Mesenchymal stem cell (in vitro differentiated cells and primary cell): ENCODE results near the gene MEGF11.

Experiments
- DNase-seq: peaks from one replicate; pipeline ENCODE4 v3.0.0-alpha.2; 2013
- H2AFZ ChIP-seq: one replicate; pipeline ENCODE4 v1.6.1; 2013; ENCODE audit warnings: low read depth, mild to moderate bottlenecking, control low read depth, inconsistent platforms, low read length, moderate library complexity
- H2AK5ac ChIP-seq: 2 replicates; pipeline ENCODE4 v1.6.1; 2013; ENCODE audit warnings: low read length, moderate library complexity, mild to moderate bottlenecking, inconsistent platforms; ENCODE audit not compliant: severe bottlenecking
- H2BK120ac ChIP-seq: one replicate; pipeline ENCODE4 v1.6.1; 2013; ENCODE audit warnings: low read depth, mild to moderate bottlenecking, inconsistent platforms, low read length, moderate library complexity
- H2BK12ac ChIP-seq, 2 experiments: one replicate each; pipeline ENCODE4 v1.6.1; 2013; ENCODE audit warnings: inconsistent platforms in 2 of 2, low read length in 2 of 2, mild to moderate bottlenecking in 2 of 2, moderate library complexity in 2 of 2, control low read depth in 1 of 2
- H2BK15ac ChIP-seq: one replicate; pipeline ENCODE4 v1.6.1; 2013; ENCODE audit warnings: mild to moderate bottlenecking, low read depth, inconsistent platforms; ENCODE audit not compliant: poor library complexity, severe bottlenecking
- H2BK5ac ChIP-seq: 2 replicates; pipeline ENCODE4 v1.6.1; 2013; ENCODE audit warnings: low read depth, mild to moderate bottlenecking, low read length, control low read depth, inconsistent platforms; ENCODE audit not compliant: poor library complexity, severe bottlenecking
- H3K14ac ChIP-seq, 2 experiments: one replicate each; pipeline ENCODE4 v1.6.1; 2013; ENCODE audit warnings: inconsistent platforms in 2 of 2, low read length in 2 of 2, control low read depth in 1 of 2, mild to moderate bottlenecking in 1 of 2, moderate library complexity in 1 of 2
- H3K18ac ChIP-seq, 2 experiments: one replicate each; pipeline ENCODE4 v1.6.1; 2013; ENCODE audit warnings: inconsistent platforms in 2 of 2, low read length in 2 of 2, control low read depth in 1 of 2, low read depth in 1 of 2, mild to moderate bottlenecking in 1 of 2
- H3K23ac ChIP-seq, 2 experiments: one replicate each; pipeline ENCODE4 v1.6.1; 2013; ENCODE audit warnings: inconsistent platforms in 2 of 2, low read length in 2 of 2, mild to moderate bottlenecking in 2 of 2, moderate library complexity in 2 of 2, control low read depth in 1 of 2
- H3K27ac ChIP-seq: 2 replicates; pipeline ENCODE4 v1.5.1; 2013; ENCODE audit warnings: mild to moderate bottlenecking, moderate library complexity, low read length, control low read depth, inconsistent platforms; ENCODE audit not compliant: poor library complexity, severe bottlenecking
- H3K27me3 ChIP-seq, 2 experiments: 2 replicates each; pipeline versions ENCODE4 v1.6.1 to v1.7.0; 2013; ENCODE audit warnings: low read length in 2 of 2, mild to moderate bottlenecking in 2 of 2, moderate library complexity in 2 of 2, control low read depth in 1 of 2, inconsistent platforms in 1 of 2; ENCODE audit not compliant: control insufficient read depth in 1 of 2, insufficient read depth in 1 of 2
- H3K36me3 ChIP-seq, 2 experiments: 2 replicates each; pipeline versions ENCODE4 v1.6.1 to v1.7.0; 2013; ENCODE audit warnings: low read length in 2 of 2, control low read depth in 1 of 2, inconsistent platforms in 1 of 2, low read depth in 1 of 2, mild to moderate bottlenecking in 1 of 2; ENCODE audit not compliant: insufficient read depth in 2 of 2, control insufficient read depth in 1 of 2
- H3K4ac ChIP-seq, 2 experiments: one replicate each; pipeline ENCODE4 v1.6.1; 2013; ENCODE audit warnings: inconsistent platforms in 2 of 2, low read length in 2 of 2, mild to moderate bottlenecking in 2 of 2, moderate library complexity in 2 of 2, control low read depth in 1 of 2, low read depth in 1 of 2
- H3K4me1 ChIP-seq: 2 replicates; pipeline ENCODE4 v1.6.1; 2013; ENCODE audit warnings: low read depth, low read length, control low read depth; ENCODE audit not compliant: control insufficient read depth, insufficient read depth
- H3K4me2 ChIP-seq: 2 replicates; pipeline ENCODE4 v1.6.1; 2013; ENCODE audit warnings: low read length, mild to moderate bottlenecking, inconsistent platforms; ENCODE audit not compliant: poor library complexity, severe bottlenecking
- H3K4me3 ChIP-seq, 2 experiments: 2 replicates each; pipeline versions ENCODE4 v1.5.1 to v1.7.0; 2013; ENCODE audit warnings: low read length in 2 of 2, mild to moderate bottlenecking in 2 of 2, control low read depth in 1 of 2, low read depth in 1 of 2; ENCODE audit not compliant: insufficient read depth in 1 of 2
- H3K79me1 ChIP-seq: replicated peaks from 2 replicates; pipeline ENCODE4 v1.6.1; 2013; ENCODE audit warnings: mild to moderate bottlenecking, control low read depth, low read length, inconsistent platforms; ENCODE audit not compliant: poor library complexity, severe bottlenecking
- H3K9ac ChIP-seq: 2 replicates; pipeline ENCODE4 v1.7.0; 2013; ENCODE audit warnings: mild to moderate bottlenecking, low read length, moderate library complexity
- H3K9me3 ChIP-seq: 2 replicates; pipeline ENCODE4 v1.7.0; 2013; ENCODE audit warnings: mild to moderate bottlenecking, low read length; ENCODE audit not compliant: control insufficient read depth
- H4K8ac ChIP-seq: one replicate; pipeline ENCODE4 v1.6.1; 2013; ENCODE audit warnings: inconsistent platforms, mild to moderate bottlenecking, low read length, moderate library complexity
- H4K91ac ChIP-seq: one replicate; pipeline ENCODE4 v1.6.1; 2013; ENCODE audit warnings: mild to moderate bottlenecking, low read length, inconsistent platforms
- WGBS: methylation state at CpG from one replicate; pipeline ENCODE4 v1.1.7; 2013; ENCODE audit warnings: mixed read lengths; 5-methylcytosine and 5-hydroxymethylcytosine counted together

MEGF11 gene

GRCh38 chr15:65925338-65925737 is 328.2 kb downstream of the MEGF11 start:
- WGBS = 75% methylated on average over 1 of the region's 1 CpG
- no peaks in the 10 kb centered on the region for H3K9me3 ChIP-seq
- peaks cover 0 to 4% of the 10 kb centered on the region in 2 experiments for H3K36me3 ChIP-seq
- H3K4me1 ChIP-seq = no peaks in the 10 kb centered on the region
- H3K23ac ChIP-seq = no peak overlapping the region
- H3K27ac ChIP-seq = no peak overlapping the region
- H4K8ac ChIP-seq = no peak overlapping the region
- no peak overlapping the region for H3K4ac ChIP-seq
- no peak overlapping the region for H4K91ac ChIP-seq
- H2BK5ac ChIP-seq = no peak overlapping the region
- H2AK5ac ChIP-seq = no peak overlapping the region
- no peak overlapping the region for H2AFZ ChIP-seq
- no peak overlapping the region for H3K4me3 ChIP-seq
- no peak overlapping the region for H3K14ac ChIP-seq
- H2BK12ac ChIP-seq = no peak overlapping the region
- H3K18ac ChIP-seq = no peak overlapping the region
- H3K27me3 ChIP-seq = peaks cover 0 to 4% of the 10 kb centered on the region in 2 experiments
- no peak for DNase-seq
- no peak overlapping the region for H3K9ac ChIP-seq
- no peaks in the 10 kb centered on the region for H3K79me1 ChIP-seq
- no peak overlapping the region for H2BK15ac ChIP-seq
- no peak overlapping the region for H3K4me2 ChIP-seq
- H2BK120ac ChIP-seq = no peak overlapping the region

DNA sequence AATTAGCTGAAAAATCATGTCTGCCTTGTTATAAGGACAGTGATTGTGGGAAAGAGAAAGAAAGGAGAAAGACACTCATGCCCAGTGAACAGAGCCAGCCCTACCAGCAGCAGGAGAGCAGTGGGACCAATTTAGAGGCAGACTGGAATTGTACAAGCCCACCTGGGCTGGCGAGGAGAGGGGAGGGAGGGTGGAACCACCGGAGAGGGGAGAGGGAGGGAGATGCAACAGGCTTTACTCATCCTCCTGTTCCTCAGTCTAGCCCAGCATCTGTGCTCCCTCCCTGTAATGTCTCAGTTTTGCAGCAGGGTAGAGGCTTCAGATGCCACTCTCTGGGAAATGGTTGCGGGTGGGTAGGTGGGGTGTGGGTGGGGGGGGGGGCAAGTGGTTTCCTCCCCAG is 329.5 kb downstream of the MEGF11 start:
- H3K4me3 ChIP-seq = no peak overlapping the region
- H3K79me1 ChIP-seq = no peaks in the 10 kb centered on the region
- WGBS = 100% methylated on average over 1 of the region's 3 CpGs
- no peak overlapping the region for H2AK5ac ChIP-seq
- no peak overlapping the region for H2BK15ac ChIP-seq
- no peak overlapping the region for H3K4ac ChIP-seq
- peak overlapping the region in 1 of 2 experiments; percentile 48 for H3K23ac ChIP-seq
- H3K27me3 ChIP-seq = peaks cover 0 to 4% of the 10 kb centered on the region in 2 experiments
- no peak overlapping the region for H2BK5ac ChIP-seq
- no peak overlapping the region for H2BK120ac ChIP-seq
- no peak overlapping the region for H3K14ac ChIP-seq
- no peak overlapping the region for H3K18ac ChIP-seq
- no peak overlapping the region for H3K4me2 ChIP-seq
- H2BK12ac ChIP-seq = no peak overlapping the region
- H4K8ac ChIP-seq = no peak overlapping the region
- no peak overlapping the region for H3K9ac ChIP-seq
- H3K36me3 ChIP-seq = peaks cover 0 to 4% of the 10 kb centered on the region in 2 experiments
- H4K91ac ChIP-seq = no peak overlapping the region
- no peak for DNase-seq
- no peaks in the 10 kb centered on the region for H3K9me3 ChIP-seq
- H3K27ac ChIP-seq = no peak overlapping the region
- no peaks in the 10 kb centered on the region for H3K4me1 ChIP-seq
- no peak overlapping the region for H2AFZ ChIP-seq

DNA sequence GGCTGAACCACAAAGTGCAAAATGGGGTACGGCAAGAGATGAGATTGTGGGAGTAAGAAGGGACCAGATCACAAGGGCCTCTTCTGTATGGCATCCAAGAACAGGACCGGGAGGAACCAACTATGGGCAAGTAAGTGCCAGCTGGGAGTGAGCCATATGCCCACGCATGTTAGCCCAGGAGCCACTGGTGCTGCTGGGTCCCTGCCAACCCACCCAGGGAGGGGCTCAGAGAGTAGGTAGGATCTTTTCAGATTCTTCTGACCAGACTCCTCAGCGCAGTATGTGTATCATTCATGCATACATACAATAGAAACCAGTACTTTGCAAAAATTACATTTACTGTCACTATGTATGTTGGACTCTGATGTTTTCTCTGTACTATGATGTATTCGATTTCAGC is 330.3 kb downstream of the MEGF11 start:
- no peak overlapping the region for H3K23ac ChIP-seq
- no peak overlapping the region for H2BK120ac ChIP-seq
- no peak overlapping the region for H3K9ac ChIP-seq
- no peaks in the 10 kb centered on the region for H3K9me3 ChIP-seq
- no peak overlapping the region for H3K18ac ChIP-seq
- H2BK15ac ChIP-seq = no peak overlapping the region
- H3K4me2 ChIP-seq = no peak overlapping the region
- H3K14ac ChIP-seq = no peak overlapping the region
- 100% methylated on average over 4 of the region's 5 CpGs for WGBS
- no peak overlapping the region for H2BK5ac ChIP-seq
- H3K4me3 ChIP-seq = no peak overlapping the region
- H3K36me3 ChIP-seq = peaks cover 0 to 7% of the 10 kb centered on the region in 2 experiments
- no peak for DNase-seq
- H3K4me1 ChIP-seq = no peaks in the 10 kb centered on the region
- no peak overlapping the region for H4K8ac ChIP-seq
- no peak overlapping the region for H3K27ac ChIP-seq
- peaks cover 0 to 4% of the 10 kb centered on the region in 2 experiments for H3K27me3 ChIP-seq
- no peak overlapping the region for H2AK5ac ChIP-seq
- H2AFZ ChIP-seq = no peak overlapping the region
- no peak overlapping the region for H3K4ac ChIP-seq
- H2BK12ac ChIP-seq = no peak overlapping the region
- no peak overlapping the region for H4K91ac ChIP-seq
- no peaks in the 10 kb centered on the region for H3K79me1 ChIP-seq

DNA sequence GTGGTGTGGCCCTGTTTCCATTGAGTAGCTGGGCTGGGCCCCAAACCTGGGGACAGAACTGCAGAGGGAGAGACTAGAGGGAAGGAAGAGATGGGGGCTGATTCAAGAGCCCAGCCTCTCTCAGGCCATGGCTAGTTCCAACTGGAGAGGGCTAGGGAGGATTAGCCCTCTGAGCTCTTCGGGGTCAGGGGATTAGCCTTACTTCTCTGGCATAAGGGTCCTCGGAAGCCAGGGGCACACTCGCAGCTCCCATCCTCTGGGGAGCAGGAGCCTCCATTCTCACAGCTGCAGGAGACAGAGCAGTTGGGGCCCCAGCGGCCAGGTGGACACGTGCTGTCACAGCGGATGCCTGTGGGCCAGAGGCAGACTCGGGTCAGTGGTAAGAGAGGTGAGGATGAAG is 330.9 kb downstream of the MEGF11 start:
- Histone ChIP-seq H3K23ac (no peak overlapping the region), H3K4me1 (no peaks in the 10 kb centered on the region), H3K14ac (no peak overlapping the region), H2BK5ac (no peak overlapping the region), H2AK5ac (no peak overlapping the region), H3K79me1 (no peaks in the 10 kb centered on the region), H2AFZ (no peak overlapping the region), H3K9me3 (no peaks in the 10 kb centered on the region), H3K4me3 (no peak overlapping the region), H2BK120ac (no peak overlapping the region), H4K91ac (no peak overlapping the region), H3K4ac (no peak overlapping the region), H3K4me2 (no peak overlapping the region), H3K27me3 (peaks cover 0 to 4% of the 10 kb centered on the region in 2 experiments), H3K27ac (no peak overlapping the region), H3K9ac (no peak overlapping the region), H2BK15ac (no peak overlapping the region), H4K8ac (no peak overlapping the region), H3K36me3 (peaks cover 0 to 8% of the 10 kb centered on the region in 2 experiments), H3K18ac (no peak overlapping the region), H2BK12ac (no peak overlapping the region)
- DNase-seq = no peak
- 94% methylated on average over 7 of the region's 7 CpGs for WGBS
